Panc1 (cell line): Measurements from ENCODE around the gene COL5A2. TPM values are rescaled to one million over a fixed set of nuclear protein-coding genes. Genes with fewer than 3 reads are reported as not detected.

Experiments used
- ATAC-seq: fragments of 200-7000 bp; cut with Tn5 transposase; 2 replicates; pipeline ENCODE4 v1.9.1; 2020; ENCODE audit warnings: mild to moderate bottlenecking, moderate library complexity
- BruUV-seq: library from RNA; stranded (reverse); fragments of 400-500 nt; replicated peaks from 2 replicates; lab custom pipeline; 2021; lab: Mats Ljungman, UMichigan
- CTCF ChIA-PET: fragments of 300-600 bp; sonication (Branson Sonifier 250); formaldehyde crosslinking; loops from one replicate; lab custom pipeline; 2022; ENCODE audit warnings: antibody characterized with exemption; lab: Charles Lee
- POLR2A ChIA-PET: fragments of 300-600 bp; sonication (Branson Sonifier 250); formaldehyde crosslinking; loops from one replicate; lab custom pipeline; 2022; ENCODE audit warnings: antibody characterized with exemption; lab: Charles Lee
- DNase-seq: peaks from one replicate; pipeline ENCODE4 v3.0.0-alpha.2; 2010; ENCODE audit warnings: low read depth, low spot score
- H3K27ac ChIP-seq: 2 replicates; pipeline ENCODE4 v1.5.1; 2011; ENCODE audit warnings: mild to moderate bottlenecking, low read length, inconsistent platforms
- H3K27me3 ChIP-seq: fragments of 200-500 bp; sonication (Bioruptor generic); 2 replicates; pipeline ENCODE4 v1.6.0; 2014; ENCODE audit warnings: low read length, inconsistent platforms; ENCODE audit not compliant: control insufficient read depth, insufficient read depth
- H3K36me3 ChIP-seq: fragments of 200-500 bp; sonication (Bioruptor generic); 2 replicates; pipeline ENCODE4 v1.5.1; 2014; ENCODE audit warnings: inconsistent platforms, mild to moderate bottlenecking, low read length, moderate library complexity; ENCODE audit not compliant: control insufficient read depth, insufficient read depth
- H3K4me1 ChIP-seq: 2 replicates; pipeline ENCODE4 v1.5.1; 2011; ENCODE audit warnings: inconsistent platforms, mild to moderate bottlenecking, low read length, moderate library complexity; ENCODE audit not compliant: control insufficient read depth, insufficient read depth
- H3K4me3 ChIP-seq, 2 experiments: 2 replicates each; pipeline ENCODE4 v1.5.1; 2011 to 2012; ENCODE audit warnings: low read depth in 2 of 2, low read length in 2 of 2, mild to moderate bottlenecking in 2 of 2, inconsistent platforms in 1 of 2, moderate library complexity in 1 of 2
- H3K9me3 ChIP-seq: fragments of 200-500 bp; sonication (Bioruptor generic); 2 replicates; pipeline ENCODE4 v1.5.1; 2014; ENCODE audit warnings: low read depth, mild to moderate bottlenecking, inconsistent platforms, low read length, moderate library complexity; ENCODE audit not compliant: control insufficient read depth, insufficient read depth
- POLR2AphosphoS5 ChIP-seq: IDR thresholded peaks from 2 replicates; pipeline ENCODE4 v1.6.1; 2012; ENCODE audit warnings: mild to moderate bottlenecking, low read depth, low read length, moderate library complexity
- SIN3A ChIP-seq: IDR thresholded peaks from 2 replicates; pipeline ENCODE4 v1.6.1; 2012; ENCODE audit warnings: low read depth, mild to moderate bottlenecking, low read length, moderate library complexity, borderline replicate concordance; ENCODE audit not compliant: insufficient read depth
- TCF7L2 ChIP-seq: IDR thresholded peaks from 2 replicates; pipeline ENCODE4 v1.6.1; 2011; ENCODE audit warnings: mild to moderate bottlenecking, low read depth, low read length, inconsistent platforms
- in situ Hi-C: cut with HindIII; loops from 2 replicates; pipeline ENCODE4 v1.10.0; 2016; ENCODE audit warnings: low sequenced_read_pairs, low pct_unique_long_range_greater_than_20kb
- intact Hi-C: fragments of 100-400 bp; cut with micrococcal nuclease; formaldehyde crosslinking; loops from one replicate; pipeline ENCODE4 v1.10.0; 2022; ENCODE audit not compliant: unreplicated experiment
- total RNA-seq: library from RNA; stranded (reverse); gene quantifications from one replicate; pipeline ENCODE4 v1.2.1, GENCODE V29; 2021; ENCODE audit not compliant: unreplicated experiment
- TF ChIP-seq, protein P1 (sequence below), 2 experiments: IDR thresholded peaks; 2 replicates each; pipeline ENCODE4 v1.6.1; 2011 to 2012; ENCODE audit warnings: low read depth in 2 of 2, control low read depth in 1 of 2, low read length in 1 of 2, mild to moderate bottlenecking in 1 of 2, moderate library complexity in 1 of 2; ENCODE audit not compliant: insufficient read depth in 1 of 2
- TF ChIP-seq, protein P2 (sequence below): fragments of 450-650 bp; IDR thresholded peaks from 2 replicates; pipeline ENCODE4 v1.5.1; 2017; ENCODE audit warnings: mild to moderate bottlenecking

Gene COL5A2
- total RNA-seq, 1 experiment from 2014 or later, result 144 TPM

DNA sequence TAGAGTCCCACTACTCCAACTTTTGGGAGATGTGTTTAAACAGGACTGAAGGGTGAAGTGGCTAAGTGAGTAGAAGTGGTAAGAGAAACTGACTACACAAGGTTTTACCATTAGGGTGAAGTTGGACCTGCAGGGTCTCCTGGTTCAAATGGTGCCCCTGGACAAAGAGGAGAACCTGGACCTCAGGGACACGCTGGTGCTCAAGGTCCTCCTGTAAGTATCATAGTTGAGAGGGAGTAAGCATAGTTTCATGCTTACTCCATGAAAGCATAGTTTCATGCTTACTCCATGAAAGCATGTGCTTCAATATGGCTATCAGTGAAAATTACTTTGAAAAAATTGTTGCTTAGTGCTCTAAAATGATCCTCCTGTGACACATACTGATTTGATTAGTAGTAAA lies 186.3 kb downstream of the COL5A2 start:
- Histone ChIP-seq H3K9me3 (peaks cover 4% of the 10 kb centered on the region; the same call in 1 of the 2 replicates), H3K4me3 (no peak overlapping the region), H3K36me3 (no peaks in the 10 kb centered on the region), H3K4me1 (no peaks in the 10 kb centered on the region), H3K27me3 (no peaks in the 10 kb centered on the region), H3K27ac (no peak overlapping the region)
- BruUV-seq, result no TSS peak
- TF ChIP-seq, protein P1, sequence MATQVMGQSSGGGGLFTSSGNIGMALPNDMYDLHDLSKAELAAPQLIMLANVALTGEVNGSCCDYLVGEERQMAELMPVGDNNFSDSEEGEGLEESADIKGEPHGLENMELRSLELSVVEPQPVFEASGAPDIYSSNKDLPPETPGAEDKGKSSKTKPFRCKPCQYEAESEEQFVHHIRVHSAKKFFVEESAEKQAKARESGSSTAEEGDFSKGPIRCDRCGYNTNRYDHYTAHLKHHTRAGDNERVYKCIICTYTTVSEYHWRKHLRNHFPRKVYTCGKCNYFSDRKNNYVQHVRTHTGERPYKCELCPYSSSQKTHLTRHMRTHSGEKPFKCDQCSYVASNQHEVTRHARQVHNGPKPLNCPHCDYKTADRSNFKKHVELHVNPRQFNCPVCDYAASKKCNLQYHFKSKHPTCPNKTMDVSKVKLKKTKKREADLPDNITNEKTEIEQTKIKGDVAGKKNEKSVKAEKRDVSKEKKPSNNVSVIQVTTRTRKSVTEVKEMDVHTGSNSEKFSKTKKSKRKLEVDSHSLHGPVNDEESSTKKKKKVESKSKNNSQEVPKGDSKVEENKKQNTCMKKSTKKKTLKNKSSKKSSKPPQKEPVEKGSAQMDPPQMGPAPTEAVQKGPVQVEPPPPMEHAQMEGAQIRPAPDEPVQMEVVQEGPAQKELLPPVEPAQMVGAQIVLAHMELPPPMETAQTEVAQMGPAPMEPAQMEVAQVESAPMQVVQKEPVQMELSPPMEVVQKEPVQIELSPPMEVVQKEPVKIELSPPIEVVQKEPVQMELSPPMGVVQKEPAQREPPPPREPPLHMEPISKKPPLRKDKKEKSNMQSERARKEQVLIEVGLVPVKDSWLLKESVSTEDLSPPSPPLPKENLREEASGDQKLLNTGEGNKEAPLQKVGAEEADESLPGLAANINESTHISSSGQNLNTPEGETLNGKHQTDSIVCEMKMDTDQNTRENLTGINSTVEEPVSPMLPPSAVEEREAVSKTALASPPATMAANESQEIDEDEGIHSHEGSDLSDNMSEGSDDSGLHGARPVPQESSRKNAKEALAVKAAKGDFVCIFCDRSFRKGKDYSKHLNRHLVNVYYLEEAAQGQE (IDR thresholded peaks at IDR 0.05; ENCODE audit: insufficient read depth in 1 of 2, low read depth in 2 of 2, low read length in 1 of 2), result no peak
- TF ChIP-seq TCF7L2, result no peak
- TF ChIP-seq POLR2AphosphoS5, result no peak
- TF ChIP-seq SIN3A, result no peak
- TF ChIP-seq, protein P2, sequence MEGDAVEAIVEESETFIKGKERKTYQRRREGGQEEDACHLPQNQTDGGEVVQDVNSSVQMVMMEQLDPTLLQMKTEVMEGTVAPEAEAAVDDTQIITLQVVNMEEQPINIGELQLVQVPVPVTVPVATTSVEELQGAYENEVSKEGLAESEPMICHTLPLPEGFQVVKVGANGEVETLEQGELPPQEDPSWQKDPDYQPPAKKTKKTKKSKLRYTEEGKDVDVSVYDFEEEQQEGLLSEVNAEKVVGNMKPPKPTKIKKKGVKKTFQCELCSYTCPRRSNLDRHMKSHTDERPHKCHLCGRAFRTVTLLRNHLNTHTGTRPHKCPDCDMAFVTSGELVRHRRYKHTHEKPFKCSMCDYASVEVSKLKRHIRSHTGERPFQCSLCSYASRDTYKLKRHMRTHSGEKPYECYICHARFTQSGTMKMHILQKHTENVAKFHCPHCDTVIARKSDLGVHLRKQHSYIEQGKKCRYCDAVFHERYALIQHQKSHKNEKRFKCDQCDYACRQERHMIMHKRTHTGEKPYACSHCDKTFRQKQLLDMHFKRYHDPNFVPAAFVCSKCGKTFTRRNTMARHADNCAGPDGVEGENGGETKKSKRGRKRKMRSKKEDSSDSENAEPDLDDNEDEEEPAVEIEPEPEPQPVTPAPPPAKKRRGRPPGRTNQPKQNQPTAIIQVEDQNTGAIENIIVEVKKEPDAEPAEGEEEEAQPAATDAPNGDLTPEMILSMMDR, result no peak
- ChIA-PET POLR2A (no interaction called here), CTCF (no interaction called here)
- in situ Hi-C loops (no loop called here), intact Hi-C loops (no loop called here)
- DNase-seq (no peak), ATAC-seq (no peak)

DNA sequence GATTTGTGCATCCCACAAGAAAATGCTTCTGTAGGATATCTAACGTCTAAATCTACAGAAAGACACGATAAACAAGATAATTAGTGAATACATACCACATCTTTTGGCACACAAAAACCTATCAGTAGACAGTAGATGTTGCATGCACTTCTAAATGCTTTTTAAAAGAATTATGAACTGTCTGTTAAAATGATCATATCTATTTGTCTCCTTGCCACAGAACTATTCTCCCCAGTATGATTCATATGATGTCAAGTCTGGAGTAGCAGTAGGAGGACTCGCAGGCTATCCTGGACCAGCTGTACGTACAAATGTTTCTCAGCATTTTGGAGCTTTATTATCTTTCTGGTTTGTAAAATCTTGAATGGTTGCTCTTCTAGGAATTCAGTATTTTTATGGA lies 192.7 kb downstream of the COL5A2 start:
- POLR2A ChIA-PET, result no interaction called here
- Histone ChIP-seq H3K27me3 (no peaks in the 10 kb centered on the region), H3K4me1 (no peaks in the 10 kb centered on the region), H3K36me3 (no peaks in the 10 kb centered on the region), H3K27ac (no peak overlapping the region), H3K9me3 (no peaks in the 10 kb centered on the region), H3K4me3 (no peak overlapping the region)
- no TSS peak for BruUV-seq
- ATAC-seq, result no peak
- TF ChIP-seq, protein P1 (IDR thresholded peaks at IDR 0.05; ENCODE audit: insufficient read depth in 1 of 2, low read depth in 2 of 2, low read length in 1 of 2), result no peak
- TF ChIP-seq, protein P2, result no peak
- TF ChIP-seq SIN3A (no peak), TCF7L2 (no peak), POLR2AphosphoS5 (no peak)
- intact Hi-C loops (loop anchor here (10.0 kb wide), 1 partner anchor 428 kb away; no protein-coding TSS in a partner anchor), in situ Hi-C loops (no loop called here)
- no peak for DNase-seq
- CTCF ChIA-PET, result interaction anchor here (0.6 kb wide), 1 partner anchor 117 kb away, joined by 3 read pairs; no protein-coding TSS in a partner anchor
